MM.1S (cell line): ENCODE measurements around the gene GPER1.

Experiments used
- DNase-seq: peaks from one replicate; pipeline ENCODE4 v3.0.0-alpha.2; 2015
- H2AFZ ChIP-seq: fragments of 300-600 bp; sonication (generic); 2 replicates; pipeline ENCODE4 v1.6.0; 2016; ENCODE audit warnings: antibody characterized with exemption, low read length
- H3F3A ChIP-seq: fragments of 300-600 bp; sonication (generic); 2 replicates; pipeline ENCODE4 v1.6.1; 2016; ENCODE audit warnings: mild to moderate bottlenecking, antibody characterized with exemption, low read length, moderate library complexity, mixed read lengths; ENCODE audit not compliant: insufficient read depth
- H3K27ac ChIP-seq: fragments of 300-600 bp; sonication (generic); 2 replicates; pipeline ENCODE4 v1.5.1; 2016; ENCODE audit warnings: mild to moderate bottlenecking, low read length
- H3K27me3 ChIP-seq: fragments of 300-600 bp; sonication (generic); replicated peaks from 2 replicates; pipeline ENCODE4 v1.6.0; 2016; ENCODE audit warnings: low read length; ENCODE audit not compliant: insufficient read depth
- H3K36me3 ChIP-seq: fragments of 300-600 bp; sonication (generic); replicated peaks from 2 replicates; pipeline ENCODE4 v1.6.1; 2016; ENCODE audit warnings: mild to moderate bottlenecking, low read length, mixed read lengths; ENCODE audit not compliant: insufficient read depth
- H3K4me1 ChIP-seq: fragments of 300-600 bp; sonication (generic); 2 replicates; pipeline ENCODE4 v1.6.1; 2016; ENCODE audit warnings: low read length, mixed read lengths
- H3K4me2 ChIP-seq: fragments of 300-600 bp; sonication (generic); 2 replicates; pipeline ENCODE4 v1.6.0; 2016; ENCODE audit warnings: low read depth, low read length
- H3K4me3 ChIP-seq: fragments of 300-600 bp; sonication (generic); 2 replicates; pipeline ENCODE4 v1.5.1; 2016; ENCODE audit warnings: low read length, mixed read lengths
- H3K79me2 ChIP-seq: fragments of 300-600 bp; sonication (generic); 2 replicates; pipeline ENCODE4 v1.6.1; 2016; ENCODE audit warnings: mixed run types, low read length, mixed read lengths
- H3K9ac ChIP-seq: fragments of 300-600 bp; sonication (generic); 2 replicates; pipeline ENCODE4 v1.6.1; 2016; ENCODE audit warnings: low read length, mixed read lengths
- H3K9me2 ChIP-seq: fragments of 300-600 bp; sonication (generic); replicated peaks from 2 replicates; pipeline ENCODE4 v1.6.1; 2016; ENCODE audit warnings: mild to moderate bottlenecking, low read length, mixed read lengths; ENCODE audit not compliant: insufficient read depth
- H3K9me3 ChIP-seq: fragments of 300-600 bp; sonication (generic); replicated peaks from 2 replicates; pipeline ENCODE4 v1.6.1; 2016; ENCODE audit warnings: mild to moderate bottlenecking, low read length, mixed read lengths; ENCODE audit not compliant: insufficient read depth
- H4K20me1 ChIP-seq: fragments of 300-600 bp; sonication (generic); 2 replicates; pipeline ENCODE4 v1.6.1; 2016; ENCODE audit warnings: mild to moderate bottlenecking, low read length, moderate library complexity, mixed read lengths; ENCODE audit not compliant: insufficient read depth
- EZH2 ChIP-seq: fragments of 300-600 bp; sonication (generic); optimal IDR thresholded peaks from 2 replicates; pipeline ENCODE3; 2017; ENCODE audit warnings: low read depth, mild to moderate bottlenecking, antibody characterized with exemption, low read length, mixed read lengths
- EZH2phosphoT487 ChIP-seq: fragments of 300-600 bp; sonication (generic); IDR thresholded peaks from 2 replicates; pipeline ENCODE4 v1.6.1; 2018; ENCODE audit warnings: antibody characterized with exemption, low read length
- TF ChIP-seq, protein P1 (sequence below): fragments of 300-600 bp; sonication (generic); IDR thresholded peaks from 2 replicates; pipeline ENCODE4 v1.5.1; 2016; ENCODE audit warnings: antibody characterized with exemption, low read length, mixed read lengths

Gene GPER1

DNA sequence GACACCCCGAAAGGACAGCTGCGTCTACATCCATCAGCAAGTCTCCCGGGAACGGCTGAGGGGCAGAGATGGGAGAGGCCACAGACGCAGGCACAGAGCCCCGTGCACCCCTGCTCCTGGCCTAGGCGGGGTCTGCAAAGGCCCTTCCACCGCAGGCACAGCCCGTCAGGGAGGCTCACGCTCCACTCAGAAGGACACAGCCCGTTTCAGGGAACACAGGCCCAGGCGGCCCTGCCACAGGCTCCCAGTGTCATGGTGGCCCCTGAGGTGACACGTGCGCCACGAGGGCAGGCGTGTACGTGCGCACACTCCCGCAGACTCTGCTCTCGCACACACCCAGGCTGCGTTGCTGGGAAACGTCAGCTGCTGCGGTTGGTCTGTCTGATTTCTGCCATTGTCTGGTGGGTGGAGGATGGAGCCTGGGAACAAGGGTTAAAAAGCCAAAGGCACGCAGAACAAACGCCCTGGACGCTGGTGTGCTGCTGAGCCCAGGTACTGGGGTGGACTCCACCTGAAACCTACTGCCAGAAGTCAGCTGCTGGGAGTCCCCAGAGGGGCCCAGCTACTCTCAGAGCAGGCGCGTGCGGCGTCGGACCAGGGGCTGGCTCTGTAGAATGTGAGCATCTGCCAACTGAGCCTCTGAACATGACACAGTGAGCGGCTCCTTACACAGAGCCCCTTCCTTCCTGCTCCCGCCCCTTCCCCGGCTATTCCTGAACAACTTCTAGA, 13.1 kb downstream of the GPER1 start:
- H3K9me3 ChIP-seq: no peaks in the 10 kb centered on the region
- TF ChIP-seq EZH2: no peak
- TF ChIP-seq, protein P1, sequence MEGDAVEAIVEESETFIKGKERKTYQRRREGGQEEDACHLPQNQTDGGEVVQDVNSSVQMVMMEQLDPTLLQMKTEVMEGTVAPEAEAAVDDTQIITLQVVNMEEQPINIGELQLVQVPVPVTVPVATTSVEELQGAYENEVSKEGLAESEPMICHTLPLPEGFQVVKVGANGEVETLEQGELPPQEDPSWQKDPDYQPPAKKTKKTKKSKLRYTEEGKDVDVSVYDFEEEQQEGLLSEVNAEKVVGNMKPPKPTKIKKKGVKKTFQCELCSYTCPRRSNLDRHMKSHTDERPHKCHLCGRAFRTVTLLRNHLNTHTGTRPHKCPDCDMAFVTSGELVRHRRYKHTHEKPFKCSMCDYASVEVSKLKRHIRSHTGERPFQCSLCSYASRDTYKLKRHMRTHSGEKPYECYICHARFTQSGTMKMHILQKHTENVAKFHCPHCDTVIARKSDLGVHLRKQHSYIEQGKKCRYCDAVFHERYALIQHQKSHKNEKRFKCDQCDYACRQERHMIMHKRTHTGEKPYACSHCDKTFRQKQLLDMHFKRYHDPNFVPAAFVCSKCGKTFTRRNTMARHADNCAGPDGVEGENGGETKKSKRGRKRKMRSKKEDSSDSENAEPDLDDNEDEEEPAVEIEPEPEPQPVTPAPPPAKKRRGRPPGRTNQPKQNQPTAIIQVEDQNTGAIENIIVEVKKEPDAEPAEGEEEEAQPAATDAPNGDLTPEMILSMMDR: no peak
- no peak for TF ChIP-seq EZH2phosphoT487
- H3F3A ChIP-seq: no peaks in the 10 kb centered on the region
- H3K79me2 ChIP-seq: 0 out of 2 replicates have a peak, but pooled peaks cover 7% of the 10 kb centered on the region
- no peak overlapping the region for H3K4me3 ChIP-seq
- no peaks in the 10 kb centered on the region for H4K20me1 ChIP-seq
- H2AFZ ChIP-seq: no peak overlapping the region
- no peaks in the 10 kb centered on the region for H3K36me3 ChIP-seq
- no peaks in the 10 kb centered on the region for H3K4me1 ChIP-seq
- H3K4me2 ChIP-seq: no peak overlapping the region
- DNase-seq: no peak
- H3K27me3 ChIP-seq: no peaks in the 10 kb centered on the region
- no peak overlapping the region for H3K27ac ChIP-seq
- H3K9ac ChIP-seq: no peak overlapping the region
- no peaks in the 10 kb centered on the region for H3K9me2 ChIP-seq

DNA sequence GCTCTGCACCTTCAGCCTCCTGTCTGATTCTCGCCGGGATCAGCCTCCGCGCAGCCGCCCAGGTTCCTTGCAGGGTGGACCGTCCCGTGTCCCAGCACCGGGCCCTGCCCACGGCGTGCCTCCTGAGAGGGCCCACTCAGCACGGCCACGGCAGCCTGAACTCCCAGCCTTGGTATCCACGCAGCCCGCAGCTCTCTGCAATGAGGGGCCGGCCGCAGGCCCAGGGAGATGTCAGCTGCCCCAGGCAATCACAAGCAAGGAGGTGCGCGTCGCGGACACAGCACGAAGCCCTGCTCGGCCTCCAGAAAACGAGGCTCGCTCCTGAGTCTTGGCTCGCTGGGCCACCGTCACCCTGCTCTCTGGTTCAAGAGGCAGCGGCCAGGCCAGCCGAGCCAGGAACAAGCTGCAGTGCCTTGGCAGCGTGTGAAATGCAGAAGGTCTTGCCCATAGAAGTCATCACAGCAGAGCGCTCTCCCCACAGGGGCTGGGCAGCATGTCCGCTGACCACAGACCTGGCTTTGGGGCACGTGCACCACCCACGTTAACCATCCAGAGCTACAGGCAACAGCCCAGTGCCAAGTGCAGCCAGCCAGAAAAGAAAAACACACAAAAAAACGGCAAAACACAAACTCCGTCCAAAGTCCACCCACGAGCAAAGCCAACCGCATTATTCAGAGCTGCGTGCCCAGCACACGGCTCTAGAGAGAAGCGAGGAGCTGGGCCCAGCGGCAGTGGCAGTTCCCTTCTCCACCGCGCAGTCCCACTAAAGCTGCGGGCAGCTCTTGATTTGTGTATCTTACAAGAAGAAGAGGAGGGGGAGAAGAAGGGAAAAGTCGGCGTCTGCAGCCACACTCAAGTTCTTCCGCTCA, 13.9 kb downstream of the GPER1 start:
- no peak overlapping the region for H3K4me2 ChIP-seq
- H3K9ac ChIP-seq: no peak overlapping the region
- H3K79me2 ChIP-seq: 0 out of 2 replicates have a peak, but pooled peaks cover 7% of the 10 kb centered on the region
- H3K9me2 ChIP-seq: no peaks in the 10 kb centered on the region
- H3K27ac ChIP-seq: no peak overlapping the region
- H3K4me3 ChIP-seq: no peak overlapping the region
- no peaks in the 10 kb centered on the region for H4K20me1 ChIP-seq
- no peak for DNase-seq
- no peaks in the 10 kb centered on the region for H3K4me1 ChIP-seq
- H3K27me3 ChIP-seq: no peaks in the 10 kb centered on the region
- TF ChIP-seq EZH2phosphoT487: no peak
- no peak for TF ChIP-seq EZH2
- TF ChIP-seq, protein P1: no peak
- no peak overlapping the region for H2AFZ ChIP-seq
- H3K36me3 ChIP-seq: no peaks in the 10 kb centered on the region
- no peaks in the 10 kb centered on the region for H3F3A ChIP-seq
- H3K9me3 ChIP-seq: no peaks in the 10 kb centered on the region

DNA sequence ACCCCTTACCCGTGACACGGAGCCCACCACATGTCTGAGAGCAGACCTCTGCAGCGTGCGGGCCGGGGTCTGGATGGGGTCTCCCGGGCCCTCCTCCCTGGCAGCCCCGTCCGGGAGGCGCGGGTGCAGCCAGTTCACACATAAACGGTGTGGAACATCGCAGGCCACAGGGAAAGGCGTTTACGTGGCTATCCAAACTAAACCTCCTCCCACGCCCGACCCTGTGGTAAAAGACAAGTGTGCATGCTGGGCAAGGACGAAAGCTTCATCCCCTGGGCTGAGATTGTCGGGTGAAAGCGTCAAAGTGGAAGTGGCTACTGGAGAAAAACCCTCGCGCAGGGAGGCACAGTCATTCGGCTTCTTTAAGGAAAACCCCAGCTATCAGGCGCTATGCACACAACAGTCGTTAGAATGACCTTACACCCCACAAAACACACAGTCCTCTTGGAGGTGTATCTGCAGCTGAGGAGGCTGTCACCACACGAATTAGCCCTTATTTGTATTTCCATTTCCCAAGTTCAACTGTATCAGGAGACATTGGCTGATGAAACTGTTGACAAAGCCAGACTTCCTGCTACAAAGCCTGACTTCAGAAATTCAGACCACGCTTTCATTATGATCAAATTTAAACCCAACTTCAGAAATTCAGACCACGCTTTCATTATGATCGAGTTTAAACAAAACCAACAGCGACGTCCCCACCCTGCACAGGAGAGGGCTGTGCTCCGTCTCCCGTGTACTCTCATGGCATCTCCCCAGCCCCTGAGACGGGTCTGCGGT, 15.3 kb downstream of the GPER1 start:
- H3K9me3 ChIP-seq: no peaks in the 10 kb centered on the region
- H2AFZ ChIP-seq: no peak overlapping the region
- H3K79me2 ChIP-seq: 0 out of 2 replicates have a peak, but pooled peaks cover 7% of the 10 kb centered on the region
- H3K9me2 ChIP-seq: no peaks in the 10 kb centered on the region
- no peaks in the 10 kb centered on the region for H3K36me3 ChIP-seq
- H3K4me1 ChIP-seq: no peaks in the 10 kb centered on the region
- no peak overlapping the region for H3K4me3 ChIP-seq
- no peak for DNase-seq
- no peak overlapping the region for H3K4me2 ChIP-seq
- H4K20me1 ChIP-seq: no peaks in the 10 kb centered on the region
- no peak overlapping the region for H3K9ac ChIP-seq
- no peaks in the 10 kb centered on the region for H3K27me3 ChIP-seq
- H3K27ac ChIP-seq: no peak overlapping the region
- H3F3A ChIP-seq: no peaks in the 10 kb centered on the region
- TF ChIP-seq, protein P1: no peak
- TF ChIP-seq EZH2 (no peak), EZH2phosphoT487 (no peak)
